ENCODE measurements around the gene CC2D1A.

The CC2D1A gene

GRCh38 chr19:13899393-13899792 lies 6.6 kb upstream of the CC2D1A start:
- TF ChIP-seq, protein P1, sequence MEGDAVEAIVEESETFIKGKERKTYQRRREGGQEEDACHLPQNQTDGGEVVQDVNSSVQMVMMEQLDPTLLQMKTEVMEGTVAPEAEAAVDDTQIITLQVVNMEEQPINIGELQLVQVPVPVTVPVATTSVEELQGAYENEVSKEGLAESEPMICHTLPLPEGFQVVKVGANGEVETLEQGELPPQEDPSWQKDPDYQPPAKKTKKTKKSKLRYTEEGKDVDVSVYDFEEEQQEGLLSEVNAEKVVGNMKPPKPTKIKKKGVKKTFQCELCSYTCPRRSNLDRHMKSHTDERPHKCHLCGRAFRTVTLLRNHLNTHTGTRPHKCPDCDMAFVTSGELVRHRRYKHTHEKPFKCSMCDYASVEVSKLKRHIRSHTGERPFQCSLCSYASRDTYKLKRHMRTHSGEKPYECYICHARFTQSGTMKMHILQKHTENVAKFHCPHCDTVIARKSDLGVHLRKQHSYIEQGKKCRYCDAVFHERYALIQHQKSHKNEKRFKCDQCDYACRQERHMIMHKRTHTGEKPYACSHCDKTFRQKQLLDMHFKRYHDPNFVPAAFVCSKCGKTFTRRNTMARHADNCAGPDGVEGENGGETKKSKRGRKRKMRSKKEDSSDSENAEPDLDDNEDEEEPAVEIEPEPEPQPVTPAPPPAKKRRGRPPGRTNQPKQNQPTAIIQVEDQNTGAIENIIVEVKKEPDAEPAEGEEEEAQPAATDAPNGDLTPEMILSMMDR (IDR thresholded peaks at IDR 0.05; ENCODE audit: insufficient read depth, low read length), result no peak
- TF ChIP-seq, protein P2, sequence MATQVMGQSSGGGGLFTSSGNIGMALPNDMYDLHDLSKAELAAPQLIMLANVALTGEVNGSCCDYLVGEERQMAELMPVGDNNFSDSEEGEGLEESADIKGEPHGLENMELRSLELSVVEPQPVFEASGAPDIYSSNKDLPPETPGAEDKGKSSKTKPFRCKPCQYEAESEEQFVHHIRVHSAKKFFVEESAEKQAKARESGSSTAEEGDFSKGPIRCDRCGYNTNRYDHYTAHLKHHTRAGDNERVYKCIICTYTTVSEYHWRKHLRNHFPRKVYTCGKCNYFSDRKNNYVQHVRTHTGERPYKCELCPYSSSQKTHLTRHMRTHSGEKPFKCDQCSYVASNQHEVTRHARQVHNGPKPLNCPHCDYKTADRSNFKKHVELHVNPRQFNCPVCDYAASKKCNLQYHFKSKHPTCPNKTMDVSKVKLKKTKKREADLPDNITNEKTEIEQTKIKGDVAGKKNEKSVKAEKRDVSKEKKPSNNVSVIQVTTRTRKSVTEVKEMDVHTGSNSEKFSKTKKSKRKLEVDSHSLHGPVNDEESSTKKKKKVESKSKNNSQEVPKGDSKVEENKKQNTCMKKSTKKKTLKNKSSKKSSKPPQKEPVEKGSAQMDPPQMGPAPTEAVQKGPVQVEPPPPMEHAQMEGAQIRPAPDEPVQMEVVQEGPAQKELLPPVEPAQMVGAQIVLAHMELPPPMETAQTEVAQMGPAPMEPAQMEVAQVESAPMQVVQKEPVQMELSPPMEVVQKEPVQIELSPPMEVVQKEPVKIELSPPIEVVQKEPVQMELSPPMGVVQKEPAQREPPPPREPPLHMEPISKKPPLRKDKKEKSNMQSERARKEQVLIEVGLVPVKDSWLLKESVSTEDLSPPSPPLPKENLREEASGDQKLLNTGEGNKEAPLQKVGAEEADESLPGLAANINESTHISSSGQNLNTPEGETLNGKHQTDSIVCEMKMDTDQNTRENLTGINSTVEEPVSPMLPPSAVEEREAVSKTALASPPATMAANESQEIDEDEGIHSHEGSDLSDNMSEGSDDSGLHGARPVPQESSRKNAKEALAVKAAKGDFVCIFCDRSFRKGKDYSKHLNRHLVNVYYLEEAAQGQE (IDR thresholded peaks at IDR 0.05; ENCODE audit: insufficient replicate concordance, low read depth), result no peak
- TF ChIP-seq GABPA (IDR thresholded peaks at IDR 0.05; ENCODE audit: low read depth) (no peak), SPI1 (IDR thresholded peaks at IDR 0.05; ENCODE audit: borderline replicate concordance, low read depth) (no peak), POLR2AphosphoS5 (IDR thresholded peaks at IDR 0.05; ENCODE audit: low read depth) (no peak)
- no peak for DNase-seq (ENCODE audit: low read depth in 1 of 2, low spot score in 1 of 2)
- H3K4me3 ChIP-seq (replicated peaks; ENCODE audit: insufficient read depth, low read length), result no peak overlapping the region
- no peak overlapping the region for H3K27ac ChIP-seq (replicated peaks)
- H3K27me3 ChIP-seq (ENCODE audit: insufficient read depth, poor library complexity, severe bottlenecking), result no peaks in the 10 kb centered on the region

DNA sequence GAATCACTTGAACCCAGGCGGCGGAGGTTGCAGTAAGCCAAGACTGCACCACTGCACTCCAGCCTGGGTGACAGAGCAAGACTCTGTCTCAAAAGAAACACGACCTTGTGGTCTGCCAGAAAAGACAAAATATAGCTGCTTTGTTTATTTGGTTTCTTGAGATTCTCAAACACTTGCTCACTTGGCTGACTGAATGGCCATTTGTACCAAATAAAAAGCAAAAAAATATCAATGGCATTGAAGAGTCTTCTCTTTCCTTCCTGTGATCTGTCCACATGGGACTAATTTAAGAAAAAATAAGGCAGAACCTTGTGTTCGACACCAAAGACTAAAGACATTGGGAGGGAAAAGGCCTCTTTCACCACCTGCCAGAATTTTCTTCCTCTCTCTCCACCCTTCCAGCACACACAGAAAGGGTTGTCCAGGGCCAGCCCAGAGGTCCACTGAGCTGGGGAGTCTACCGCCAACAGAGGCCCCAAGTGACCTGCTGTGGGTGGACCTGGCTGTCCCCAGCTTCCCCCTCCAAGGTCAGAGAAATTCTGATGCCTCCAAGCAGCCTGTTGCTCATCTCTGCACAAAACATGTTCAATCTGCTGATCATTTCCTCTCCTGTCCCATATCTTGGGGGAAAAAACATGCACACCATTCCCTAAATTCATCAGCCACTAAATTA lies 6.0 kb upstream of the CC2D1A start:
- no peak for DNase-seq (ENCODE audit: low read depth in 1 of 2, low spot score in 1 of 2)
- H3K4me3 ChIP-seq (replicated peaks; ENCODE audit: insufficient read depth, low read length), result no peak overlapping the region
- H3K27ac ChIP-seq (replicated peaks), result no peak overlapping the region
- no peaks in the 10 kb centered on the region for H3K27me3 ChIP-seq (ENCODE audit: insufficient read depth, poor library complexity, severe bottlenecking)
- TF ChIP-seq GABPA (IDR thresholded peaks at IDR 0.05; ENCODE audit: low read depth) (no peak), SPI1 (IDR thresholded peaks at IDR 0.05; ENCODE audit: borderline replicate concordance, low read depth) (no peak), POLR2AphosphoS5 (IDR thresholded peaks at IDR 0.05; ENCODE audit: low read depth) (no peak)
- TF ChIP-seq, protein P1 (IDR thresholded peaks at IDR 0.05; ENCODE audit: insufficient read depth, low read length), result no peak
- TF ChIP-seq, protein P2 (IDR thresholded peaks at IDR 0.05; ENCODE audit: insufficient replicate concordance, low read depth), result no peak

GRCh38 chr19:13902993-13903555 lies 2.9 kb upstream of the CC2D1A start:
- Histone ChIP-seq H3K27me3 (ENCODE audit: insufficient read depth, poor library complexity, severe bottlenecking) (no peaks in the 10 kb centered on the region), H3K27ac (replicated peaks) (no peak overlapping the region), H3K4me3 (replicated peaks; ENCODE audit: insufficient read depth, low read length) (no peak overlapping the region)
- DNase-seq (ENCODE audit: low read depth in 1 of 2, low spot score in 1 of 2), result peak in 1 of 2 experiments; percentile 31
- TF ChIP-seq, protein P2 (IDR thresholded peaks at IDR 0.05; ENCODE audit: insufficient replicate concordance, low read depth), result no peak
- no peak for TF ChIP-seq POLR2AphosphoS5 (IDR thresholded peaks at IDR 0.05; ENCODE audit: low read depth)
- TF ChIP-seq, protein P1 (IDR thresholded peaks at IDR 0.05; ENCODE audit: insufficient read depth, low read length), result no peak
